ENCODE data around the gene XPR1.

DNA sequence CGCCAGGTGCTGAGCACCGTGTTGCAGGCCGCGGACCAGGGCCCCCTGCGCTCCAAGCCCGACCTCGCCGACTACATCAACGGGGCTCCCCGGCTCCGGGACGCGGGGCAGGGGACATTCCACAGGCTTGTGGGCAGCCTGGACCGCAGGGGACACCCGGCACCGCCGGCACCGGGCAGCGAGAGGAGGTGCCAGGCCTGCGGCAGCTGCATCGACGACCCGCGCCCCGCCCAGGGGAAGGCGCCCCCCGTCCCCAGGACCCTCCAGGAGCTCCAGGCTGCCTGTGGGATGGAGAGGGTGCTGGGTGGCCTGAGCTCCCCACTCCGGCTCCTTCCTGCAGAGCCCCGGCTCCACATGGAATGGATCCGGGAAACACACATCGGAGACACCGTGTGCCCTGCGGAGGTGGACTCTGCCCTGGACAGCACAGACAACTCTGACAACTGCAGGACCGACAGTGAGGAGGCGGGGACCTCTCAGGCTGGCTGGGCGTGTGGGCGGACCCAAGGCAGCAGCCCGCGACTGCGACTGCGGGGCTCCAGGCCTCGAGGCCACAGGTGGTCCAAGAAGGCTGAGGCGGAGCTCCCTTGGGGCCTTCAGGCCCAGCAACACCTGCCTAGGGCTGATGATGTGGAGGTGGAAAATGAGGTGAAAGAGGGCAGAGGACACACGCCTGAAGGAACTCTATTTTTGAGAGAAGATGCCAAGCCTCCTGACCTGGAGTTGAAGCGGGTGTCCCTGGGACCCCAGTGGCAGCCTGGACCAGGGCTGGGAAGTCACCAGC, 303.7 kb downstream of the XPR1 start:
- TF ChIP-seq, protein P1, sequence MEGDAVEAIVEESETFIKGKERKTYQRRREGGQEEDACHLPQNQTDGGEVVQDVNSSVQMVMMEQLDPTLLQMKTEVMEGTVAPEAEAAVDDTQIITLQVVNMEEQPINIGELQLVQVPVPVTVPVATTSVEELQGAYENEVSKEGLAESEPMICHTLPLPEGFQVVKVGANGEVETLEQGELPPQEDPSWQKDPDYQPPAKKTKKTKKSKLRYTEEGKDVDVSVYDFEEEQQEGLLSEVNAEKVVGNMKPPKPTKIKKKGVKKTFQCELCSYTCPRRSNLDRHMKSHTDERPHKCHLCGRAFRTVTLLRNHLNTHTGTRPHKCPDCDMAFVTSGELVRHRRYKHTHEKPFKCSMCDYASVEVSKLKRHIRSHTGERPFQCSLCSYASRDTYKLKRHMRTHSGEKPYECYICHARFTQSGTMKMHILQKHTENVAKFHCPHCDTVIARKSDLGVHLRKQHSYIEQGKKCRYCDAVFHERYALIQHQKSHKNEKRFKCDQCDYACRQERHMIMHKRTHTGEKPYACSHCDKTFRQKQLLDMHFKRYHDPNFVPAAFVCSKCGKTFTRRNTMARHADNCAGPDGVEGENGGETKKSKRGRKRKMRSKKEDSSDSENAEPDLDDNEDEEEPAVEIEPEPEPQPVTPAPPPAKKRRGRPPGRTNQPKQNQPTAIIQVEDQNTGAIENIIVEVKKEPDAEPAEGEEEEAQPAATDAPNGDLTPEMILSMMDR (IDR thresholded peaks at IDR 0.05), result no peak
- TF ChIP-seq POLR2A (IDR thresholded peaks at IDR 0.05) (no peak), POLR2AphosphoS5 (IDR thresholded peaks at IDR 0.05) (no peak)
